ENCODE results near the gene ZNF444. TPM values are rescaled to one million over a fixed set of nuclear protein-coding genes. Genes with fewer than 3 reads are reported as not detected.
A peak's percentile ranks its signal among the peaks of the same experiment; 100 is the strongest.

Gene ZNF444
- total RNA-seq, 1 experiment from 2014 or later, result 84.0 TPM

GRCh38 chr19:56121180-56122167, 19.6 kb upstream of the ZNF444 start, which contains the start of gene ZNF787 (continued):
- TF ChIP-seq STAT6 (CRISPR knock-in tag; conservative IDR thresholded peaks at IDR 0.05; ENCODE audit: low read depth), result no peak
- TF ChIP-seq ZNF396 (CRISPR knock-in tag; IDR thresholded peaks at IDR 0.05; ENCODE audit: borderline replicate concordance), result no peak
- TF ChIP-seq ZNF317 (CRISPR knock-in tag; IDR thresholded peaks at IDR 0.05; ENCODE audit: borderline replicate concordance, low read depth), result no peak
- TF ChIP-seq PREB (CRISPR knock-in tag; IDR thresholded peaks at IDR 0.05; ENCODE audit: borderline replicate concordance), result no peak
- no peak for TF ChIP-seq NFATC4 (CRISPR knock-in tag; IDR thresholded peaks at IDR 0.05)
- no peak for TF ChIP-seq AR (CRISPR knock-in tag; IDR thresholded peaks at IDR 0.05)
- 0 out of 2 replicates have a peak, but pooled peaks have one; percentile 41 for TF ChIP-seq ZNF281 (CRISPR knock-in tag; IDR thresholded peaks at IDR 0.05)
- TF ChIP-seq SMAD3 (CRISPR knock-in tag; IDR thresholded peaks at IDR 0.05; ENCODE audit: borderline replicate concordance), result no peak
- TF ChIP-seq USF2 (CRISPR knock-in tag; IDR thresholded peaks at IDR 0.05), result no peak
- TF ChIP-seq CDX4 (CRISPR knock-in tag; IDR thresholded peaks at IDR 0.05; ENCODE audit: borderline replicate concordance), result no peak
- TF ChIP-seq ATF6 (CRISPR knock-in tag; IDR thresholded peaks at IDR 0.05), result no peak
- no peak for TF ChIP-seq ZSCAN18 (CRISPR knock-in tag; IDR thresholded peaks at IDR 0.05)
- TF ChIP-seq MXD4 (CRISPR knock-in tag; IDR thresholded peaks at IDR 0.05; ENCODE audit: borderline replicate concordance), result no peak
- no peak for TF ChIP-seq FOXP1 (CRISPR knock-in tag; IDR thresholded peaks at IDR 0.05; ENCODE audit: borderline replicate concordance)
- no peak for TF ChIP-seq ZNF671 (CRISPR knock-in tag; IDR thresholded peaks at IDR 0.05)
- no peak for TF ChIP-seq ZBTB21 (CRISPR knock-in tag; IDR thresholded peaks at IDR 0.05; ENCODE audit: borderline replicate concordance)
- no peak for TF ChIP-seq GTF2I (CRISPR knock-in tag; conservative IDR thresholded peaks at IDR 0.05)
- no peak for TF ChIP-seq ZNF425 (CRISPR knock-in tag; conservative IDR thresholded peaks at IDR 0.05)
- no peak for TF ChIP-seq GRHL2 (CRISPR knock-in tag; IDR thresholded peaks at IDR 0.05; ENCODE audit: insufficient replicate concordance, severe bottlenecking)
